ENCODE results near the gene RBFOX1. TPM values are rescaled to one million over a fixed set of nuclear protein-coding genes. Genes with fewer than 3 reads are reported as not detected.

The RBFOX1 gene
- polyA plus RNA-seq, 1 of the 3 experiments (the other 2 are of a cell fraction) = not detected

DNA sequence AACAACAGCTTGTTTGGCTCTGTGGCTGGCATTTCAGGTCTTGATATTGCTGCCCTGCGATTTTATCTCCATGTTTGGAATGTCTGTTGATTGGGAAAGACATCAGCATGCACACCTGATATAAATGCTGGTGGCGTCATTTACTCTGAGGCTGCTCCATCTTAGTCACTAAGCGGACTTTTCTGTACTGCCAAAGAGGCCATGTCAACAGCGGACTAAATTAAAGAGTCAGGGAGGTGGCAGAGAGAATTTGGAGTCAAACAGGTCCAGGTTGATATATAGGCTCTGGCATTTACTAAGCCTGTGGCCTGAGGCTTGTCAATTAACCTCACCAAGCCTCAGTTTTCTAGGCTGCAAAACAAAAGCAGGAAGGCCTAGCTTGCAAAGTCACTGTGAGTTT lies 6.2 kb downstream of the RBFOX1 start (continued):
- no peak for TF ChIP-seq SIN3A (IDR thresholded peaks at IDR 0.05; ENCODE audit: borderline replicate concordance, low read depth, low read length)

DNA sequence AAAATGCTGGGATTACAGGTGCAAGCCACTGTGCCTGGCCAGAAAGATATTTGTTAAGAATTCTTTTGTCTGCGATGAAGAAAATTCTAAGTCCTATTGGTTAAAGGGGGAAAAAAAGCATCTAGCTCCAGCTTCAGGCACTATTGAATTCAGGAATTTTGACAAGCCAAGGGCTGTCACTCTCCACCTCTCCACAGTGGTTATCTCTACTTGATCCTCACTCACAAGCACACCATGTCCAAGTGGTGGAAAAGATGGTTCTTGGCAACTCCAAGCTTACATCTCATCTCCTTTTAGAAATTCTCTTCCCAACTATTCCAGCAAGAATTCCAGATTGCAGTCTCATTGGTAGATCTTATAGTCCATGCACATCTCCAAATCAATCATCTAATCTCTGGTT lies 7.1 kb downstream of the RBFOX1 start:
- Histone ChIP-seq H3K27ac (ENCODE audit: low read depth in 2 of 2, low read length in 1 of 2) (no peak overlapping the region), H3K36me3 (replicated peaks in 1 of 2; ENCODE audit: control insufficient read depth in 1 of 2, insufficient read depth in 2 of 2, low read length in 1 of 2) (no peaks in the 10 kb centered on the region), H3K4me1 (ENCODE audit: control insufficient read depth in 1 of 2, insufficient read depth in 2 of 2, low read depth in 1 of 2, low read length in 1 of 2) (peaks cover 0 to 2% of the 10 kb centered on the region in 2 experiments; a peak in 1 of 4 replicates), H3F3A (replicated peaks; ENCODE audit: insufficient read depth) (no peaks in the 10 kb centered on the region), H3K9ac (no peak overlapping the region), H3K27me3 (ENCODE audit: insufficient read depth) (no peaks in the 10 kb centered on the region), H2AFZ (ENCODE audit: low read depth) (no peak overlapping the region), H3K79me2 (ENCODE audit: insufficient read depth) (no peaks in the 10 kb centered on the region), H3K9me2 (no peaks in the 10 kb centered on the region), H4K20me1 (ENCODE audit: insufficient read depth) (no peaks in the 10 kb centered on the region), H3K4me3 (ENCODE audit: low read depth in 2 of 2, low read length in 1 of 2) (no peak overlapping the region), H3K4me2 (no peak overlapping the region), H3K9me3 (no peaks in the 10 kb centered on the region)
- TF ChIP-seq MEF2A (IDR thresholded peaks at IDR 0.05; ENCODE audit: borderline replicate concordance, low read depth) (no peak), NFIC (IDR thresholded peaks at IDR 0.05; ENCODE audit: borderline replicate concordance) (no peak), MXI1 (IDR thresholded peaks at IDR 0.05; ENCODE audit: low read depth, low read length) (no peak), GATA2 (CRISPR knock-in tag; IDR thresholded peaks at IDR 0.05) (no peak), SIN3A (IDR thresholded peaks at IDR 0.05; ENCODE audit: borderline replicate concordance, low read depth, low read length) (no peak), NRF1 (IDR thresholded peaks at IDR 0.05; ENCODE audit: low read depth, low read length) (no peak), FOXJ3 (CRISPR knock-in tag; IDR thresholded peaks at IDR 0.05) (no peak), CHD2 (IDR thresholded peaks at IDR 0.05; ENCODE audit: low read length, partially characterized antibody) (no peak), POLR2AphosphoS5 (IDR thresholded peaks at IDR 0.05; ENCODE audit: low read depth, low read length) (no peak), FOSL2 (IDR thresholded peaks at IDR 0.05; ENCODE audit: borderline replicate concordance, low read depth) (no peak), TCF12 (IDR thresholded peaks at IDR 0.05) (no peak), GABPA (IDR thresholded peaks at IDR 0.05; ENCODE audit: low read depth) (no peak), EP300 (IDR thresholded peaks at IDR 0.05; ENCODE audit: borderline replicate concordance in 1 of 2, low read depth in 1 of 2, low read length in 1 of 2) (no peak), RFX5 (IDR thresholded peaks at IDR 0.05; ENCODE audit: low read length) (no peak)
- TF ChIP-seq, protein P1, sequence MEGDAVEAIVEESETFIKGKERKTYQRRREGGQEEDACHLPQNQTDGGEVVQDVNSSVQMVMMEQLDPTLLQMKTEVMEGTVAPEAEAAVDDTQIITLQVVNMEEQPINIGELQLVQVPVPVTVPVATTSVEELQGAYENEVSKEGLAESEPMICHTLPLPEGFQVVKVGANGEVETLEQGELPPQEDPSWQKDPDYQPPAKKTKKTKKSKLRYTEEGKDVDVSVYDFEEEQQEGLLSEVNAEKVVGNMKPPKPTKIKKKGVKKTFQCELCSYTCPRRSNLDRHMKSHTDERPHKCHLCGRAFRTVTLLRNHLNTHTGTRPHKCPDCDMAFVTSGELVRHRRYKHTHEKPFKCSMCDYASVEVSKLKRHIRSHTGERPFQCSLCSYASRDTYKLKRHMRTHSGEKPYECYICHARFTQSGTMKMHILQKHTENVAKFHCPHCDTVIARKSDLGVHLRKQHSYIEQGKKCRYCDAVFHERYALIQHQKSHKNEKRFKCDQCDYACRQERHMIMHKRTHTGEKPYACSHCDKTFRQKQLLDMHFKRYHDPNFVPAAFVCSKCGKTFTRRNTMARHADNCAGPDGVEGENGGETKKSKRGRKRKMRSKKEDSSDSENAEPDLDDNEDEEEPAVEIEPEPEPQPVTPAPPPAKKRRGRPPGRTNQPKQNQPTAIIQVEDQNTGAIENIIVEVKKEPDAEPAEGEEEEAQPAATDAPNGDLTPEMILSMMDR (IDR thresholded peaks at IDR 0.05) = no peak
- ChIA-PET POLR2A (no interaction called here), CTCF (interaction anchor here (0.6 kb wide), 1 partner anchor 275 kb away, joined by 3 read pairs; no protein-coding TSS in a partner anchor)
- 62% methylated on average over 1 of the region's 1 CpG for WGBS (ENCODE audit: low lambda C conversion rate)
- DNase-seq = no peak

DNA sequence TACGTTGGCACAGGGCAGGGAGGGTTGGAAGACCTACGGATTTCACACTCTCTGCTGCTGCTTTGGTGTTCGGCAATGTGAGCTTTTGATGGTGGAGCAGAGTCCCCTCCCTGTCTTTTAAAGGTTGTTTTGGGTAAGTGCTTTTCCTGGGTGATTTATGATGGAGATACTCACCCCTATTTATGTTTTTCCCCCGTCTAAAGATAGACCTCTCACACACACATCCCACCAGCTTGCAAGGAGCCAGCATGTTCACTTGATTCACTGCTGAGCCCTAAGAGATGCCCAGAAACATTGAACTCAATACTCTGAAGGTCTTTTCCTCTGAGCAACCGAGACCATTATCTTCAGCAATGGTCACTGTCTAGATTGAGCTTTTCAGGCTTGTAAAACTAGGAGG lies 8.3 kb downstream of the RBFOX1 start:
- Histone ChIP-seq H3K36me3 (replicated peaks in 1 of 2; ENCODE audit: control insufficient read depth in 1 of 2, insufficient read depth in 2 of 2, low read length in 1 of 2) (no peaks in the 10 kb centered on the region), H3K9me3 (no peaks in the 10 kb centered on the region), H3K9ac (no peak overlapping the region), H3K4me3 (ENCODE audit: low read depth in 2 of 2, low read length in 1 of 2) (no peak overlapping the region), H2AFZ (ENCODE audit: low read depth) (no peak overlapping the region), H3K4me1 (ENCODE audit: control insufficient read depth in 1 of 2, insufficient read depth in 2 of 2, low read depth in 1 of 2, low read length in 1 of 2) (peaks cover 0 to 11% of the 10 kb centered on the region in 2 experiments; a peak in 1 of 4 replicates), H3K79me2 (ENCODE audit: insufficient read depth) (no peaks in the 10 kb centered on the region), H3K9me2 (no peaks in the 10 kb centered on the region), H3K27ac (ENCODE audit: low read depth in 2 of 2, low read length in 1 of 2) (no peak overlapping the region), H3K27me3 (ENCODE audit: insufficient read depth) (no peaks in the 10 kb centered on the region), H4K20me1 (ENCODE audit: insufficient read depth) (no peaks in the 10 kb centered on the region), H3K4me2 (no peak overlapping the region), H3F3A (replicated peaks; ENCODE audit: insufficient read depth) (no peaks in the 10 kb centered on the region)
- ChIA-PET POLR2A (no interaction called here), CTCF (no interaction called here)
- no peak for DNase-seq
- WGBS (ENCODE audit: low lambda C conversion rate) = 8% methylated on average over 5 of the region's 5 CpGs
- TF ChIP-seq JUND (IDR thresholded peaks at IDR 0.05) (no peak), POLR2AphosphoS5 (IDR thresholded peaks at IDR 0.05; ENCODE audit: low read depth, low read length) (no peak), YY1 (IDR thresholded peaks at IDR 0.05; ENCODE audit: low read depth) (no peak), SMC3 (IDR thresholded peaks at IDR 0.05; ENCODE audit: low read depth, low read length) (no peak), TEAD4 (IDR thresholded peaks at IDR 0.05; ENCODE audit: borderline replicate concordance, insufficient read depth) (no peak), ELF1 (IDR thresholded peaks at IDR 0.05) (no peak), TAF1 (IDR thresholded peaks at IDR 0.05; ENCODE audit: borderline replicate concordance, low read depth, low read length) (no peak), CHD2 (IDR thresholded peaks at IDR 0.05; ENCODE audit: low read length, partially characterized antibody) (no peak), FOXJ3 (CRISPR knock-in tag; IDR thresholded peaks at IDR 0.05) (no peak), MXI1 (IDR thresholded peaks at IDR 0.05; ENCODE audit: low read depth, low read length) (no peak), FOSL2 (IDR thresholded peaks at IDR 0.05; ENCODE audit: borderline replicate concordance, low read depth) (no peak), RFX5 (IDR thresholded peaks at IDR 0.05; ENCODE audit: low read length) (no peak), RCOR1 (IDR thresholded peaks at IDR 0.05; ENCODE audit: low read length) (no peak), NRF1 (IDR thresholded peaks at IDR 0.05; ENCODE audit: low read depth, low read length) (no peak)
- TF ChIP-seq, protein P2, sequence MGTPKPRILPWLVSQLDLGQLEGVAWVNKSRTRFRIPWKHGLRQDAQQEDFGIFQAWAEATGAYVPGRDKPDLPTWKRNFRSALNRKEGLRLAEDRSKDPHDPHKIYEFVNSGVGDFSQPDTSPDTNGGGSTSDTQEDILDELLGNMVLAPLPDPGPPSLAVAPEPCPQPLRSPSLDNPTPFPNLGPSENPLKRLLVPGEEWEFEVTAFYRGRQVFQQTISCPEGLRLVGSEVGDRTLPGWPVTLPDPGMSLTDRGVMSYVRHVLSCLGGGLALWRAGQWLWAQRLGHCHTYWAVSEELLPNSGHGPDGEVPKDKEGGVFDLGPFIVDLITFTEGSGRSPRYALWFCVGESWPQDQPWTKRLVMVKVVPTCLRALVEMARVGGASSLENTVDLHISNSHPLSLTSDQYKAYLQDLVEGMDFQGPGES (IDR thresholded peaks at IDR 0.05; ENCODE audit: low read depth, low read length) = no peak
- TF ChIP-seq, protein P3, sequence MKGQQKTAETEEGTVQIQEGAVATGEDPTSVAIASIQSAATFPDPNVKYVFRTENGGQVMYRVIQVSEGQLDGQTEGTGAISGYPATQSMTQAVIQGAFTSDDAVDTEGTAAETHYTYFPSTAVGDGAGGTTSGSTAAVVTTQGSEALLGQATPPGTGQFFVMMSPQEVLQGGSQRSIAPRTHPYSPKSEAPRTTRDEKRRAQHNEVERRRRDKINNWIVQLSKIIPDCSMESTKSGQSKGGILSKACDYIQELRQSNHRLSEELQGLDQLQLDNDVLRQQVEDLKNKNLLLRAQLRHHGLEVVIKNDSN (IDR thresholded peaks at IDR 0.05; ENCODE audit: borderline replicate concordance, low read depth) = no peak

All from SK-N-SH (cell line).